A549 (cell line): ENCODE results near the gene PCDH15. TPM values are rescaled to one million over a fixed set of nuclear protein-coding genes. Genes with fewer than 3 reads are reported as not detected.

ENCODE experiments used
- ATAC-seq, 2 experiments: fragments of 200-7000 bp in 1 of 2; fragments of >200 bp in 1 of 2; cut with Nextera tagmentation in 1 of 2; cut with Tn5 transposase in 1 of 2; 3 replicates each; pipeline versions ENCODE4 v1.8.0 to v1.9.1; 2018 to 2020; ENCODE audit warnings: mild to moderate bottlenecking in 1 of 2, moderate library complexity in 1 of 2
- CTCF ChIA-PET: fragments of 300-600 bp; sonication (Branson Sonifier 250); formaldehyde crosslinking; extraction: SDS; loops from one replicate; lab custom pipeline; 2021; ENCODE audit warnings: antibody characterized with exemption, inconsistent platforms; lab: Yijun Ruan, JAX
- POLR2A ChIA-PET: fragments of 350-600 bp; formaldehyde crosslinking; extraction: SDS; loops from one replicate; lab custom pipeline; 2021; ENCODE audit warnings: antibody characterized with exemption, inconsistent platforms; lab: Yijun Ruan, JAX
- DNase-seq, 2 experiments: peaks; one replicate each; pipeline versions ENCODE4 v3.0.0 to v3.0.0-alpha.2; 2011 to 2016; ENCODE audit warnings: low read depth in 1 of 2, low spot score in 1 of 2
- FAIRE-seq: peaks from 2 replicates; lab custom pipeline; 2011; peaks lifted over from hg19 to GRCh38; lab: Jason Lieb, UNC
- H3K27ac ChIP-seq, 2 experiments: fragments of >200 bp; sonication (Bioruptor Twin); formaldehyde crosslinking; 3 replicates each; pipeline ENCODE4 v1.5.1; 2016 to 2017
- H3K4me1 ChIP-seq: fragments of >200 bp; sonication (Bioruptor Twin); formaldehyde crosslinking; 3 replicates; pipeline ENCODE4 v1.6.1; 2016
- H3K4me2 ChIP-seq: fragments of >200 bp; sonication (Bioruptor Twin); formaldehyde crosslinking; 3 replicates; pipeline ENCODE4 v1.6.1; 2016
- H3K4me3 ChIP-seq: fragments of >200 bp; sonication (Bioruptor Twin); formaldehyde crosslinking; 3 replicates; pipeline ENCODE4 v1.5.1; 2016
- H3K9me3 ChIP-seq: fragments of >200 bp; sonication (Bioruptor Twin); formaldehyde crosslinking; 3 replicates; pipeline ENCODE4 v1.6.1; 2016
- CBX2 ChIP-seq: fragments of 200-600 bp; sonication (generic); IDR thresholded peaks from 2 replicates; pipeline ENCODE4 v1.6.1; 2016; ENCODE audit warnings: low read depth, mild to moderate bottlenecking, borderline replicate concordance
- CBX8 ChIP-seq: fragments of 200-600 bp; sonication (generic); IDR thresholded peaks from 2 replicates; pipeline ENCODE4 v1.6.1; 2016
- CHD2 ChIP-seq: fragments of 150-350 bp; IDR thresholded peaks from 2 replicates; pipeline ENCODE4 v1.6.1; 2014; ENCODE audit warnings: low read length; ENCODE audit not compliant: partially characterized antibody
- EHMT2 ChIP-seq: fragments of 200-600 bp; sonication (generic); IDR thresholded peaks from 2 replicates; pipeline ENCODE4 v1.6.1; 2016; ENCODE audit warnings: antibody characterized with exemption, low read depth, mild to moderate bottlenecking, moderate library complexity
- HOXA7 ChIP-seq: fragments of 250-450 bp; sonication (Bioruptor Pico); IDR thresholded peaks from 2 replicates; pipeline ENCODE4 v1.5.0; 2020; ENCODE audit warnings: mild to moderate bottlenecking, moderate library complexity
- MAZ ChIP-seq: fragments of 150-350 bp; IDR thresholded peaks from 2 replicates; pipeline ENCODE4 v1.6.1; 2014; ENCODE audit warnings: antibody characterized with exemption, low read depth, low read length, borderline replicate concordance
- POLR2A ChIP-seq: IDR thresholded peaks from 2 replicates; pipeline ENCODE4 v1.6.1; 2012; ENCODE audit warnings: mild to moderate bottlenecking, low read length
- RCOR1 ChIP-seq: fragments of 150-350 bp; IDR thresholded peaks from 2 replicates; pipeline ENCODE4 v1.6.1; 2014; ENCODE audit warnings: antibody characterized with exemption, low read length, low read depth
- RFX5 ChIP-seq: fragments of 450-650 bp; IDR thresholded peaks from 2 replicates; pipeline ENCODE4 v1.7.1; 2014; ENCODE audit warnings: antibody characterized with exemption, mild to moderate bottlenecking, moderate library complexity
- SMC3 ChIP-seq: fragments of >200 bp; sonication (Bioruptor Twin); formaldehyde crosslinking; IDR thresholded peaks from 3 replicates; pipeline ENCODE4 v1.6.1; 2018; ENCODE audit warnings: inconsistent platforms
- TFCP2L1 ChIP-seq: fragments of 250-450 bp; sonication (Bioruptor Pico); IDR thresholded peaks from 2 replicates; pipeline ENCODE4 v1.5.0; 2021; ENCODE audit warnings: mild to moderate bottlenecking
- ZC3H11A ChIP-seq: fragments of 450-650 bp; IDR thresholded peaks from 2 replicates; pipeline ENCODE4 v1.6.1; 2014; ENCODE audit warnings: antibody characterized with exemption, mild to moderate bottlenecking
- ZFP36 ChIP-seq: fragments of 450-650 bp; IDR thresholded peaks from 2 replicates; pipeline ENCODE4 v1.6.1; 2014; ENCODE audit warnings: borderline replicate concordance; ENCODE audit not compliant: partially characterized antibody
- ZNF302 ChIP-seq: fragments of 250-450 bp; sonication (Bioruptor Pico); IDR thresholded peaks from 2 replicates; pipeline ENCODE4 v1.9.0; 2021; ENCODE audit warnings: inconsistent platforms, mild to moderate bottlenecking, moderate library complexity
- WGBS: methylation state at CpG from one replicate; pipeline ENCODE4 v1.1.6; 2017; ENCODE audit errors: missing lambda C conversion rate; 5-methylcytosine and 5-hydroxymethylcytosine counted together
- polyA plus RNA-seq, 4 experiments: library from polyadenylated mRNA; depleted of rRNA in 3 of 4; stranded (reverse); fragments of >200 nt; fragmentation: RNase III in 1 of 4; extraction: RNeasy Plus Mini Kit Qiagen cat#74134 plus additional on column Dnase treatment in 1 of 4; gene quantifications; 2 replicates in 3 of 4; 3 replicates in 1 of 4; pipeline ENCODE4 v1.2.3, GENCODE V29; 2011 to 2017
- TF ChIP-seq, protein P1 (sequence below): fragments of >200 bp; sonication (Bioruptor Twin); formaldehyde crosslinking; IDR thresholded peaks from 3 replicates; pipeline ENCODE4 v1.6.1; 2016
- TF ChIP-seq, protein P2 (sequence below): IDR thresholded peaks from 2 replicates; pipeline ENCODE4 v1.6.1; 2012; ENCODE audit warnings: low read depth, borderline replicate concordance
- TF ChIP-seq, protein P3 (sequence below): fragments of 250-450 bp; sonication (Bioruptor Pico); IDR thresholded peaks from 2 replicates; pipeline ENCODE4 v1.5.0; 2020; ENCODE audit warnings: low read depth, mild to moderate bottlenecking, moderate library complexity
- TF ChIP-seq, protein P4 (sequence below): fragments of >200 bp; sonication (Bioruptor Twin); formaldehyde crosslinking; IDR thresholded peaks from 3 replicates; pipeline ENCODE4 v1.5.1; 2016
- TF ChIP-seq, protein P5 (sequence below): fragments of 150-350 bp; IDR thresholded peaks from 2 replicates; pipeline ENCODE4 v1.6.1; 2014; ENCODE audit warnings: low read depth, mild to moderate bottlenecking, low read length
- TF ChIP-seq, protein P6 (sequence below): fragments of 200-600 bp; sonication (generic); IDR thresholded peaks from 2 replicates; pipeline ENCODE4 v1.6.1; 2016; ENCODE audit warnings: antibody characterized with exemption, mild to moderate bottlenecking, moderate library complexity

PCDH15 gene
- polyA plus RNA-seq, 2 of the 4 experiments (the other 2 are of a cell fraction) = 0.03 TPM; not detected in 1

DNA sequence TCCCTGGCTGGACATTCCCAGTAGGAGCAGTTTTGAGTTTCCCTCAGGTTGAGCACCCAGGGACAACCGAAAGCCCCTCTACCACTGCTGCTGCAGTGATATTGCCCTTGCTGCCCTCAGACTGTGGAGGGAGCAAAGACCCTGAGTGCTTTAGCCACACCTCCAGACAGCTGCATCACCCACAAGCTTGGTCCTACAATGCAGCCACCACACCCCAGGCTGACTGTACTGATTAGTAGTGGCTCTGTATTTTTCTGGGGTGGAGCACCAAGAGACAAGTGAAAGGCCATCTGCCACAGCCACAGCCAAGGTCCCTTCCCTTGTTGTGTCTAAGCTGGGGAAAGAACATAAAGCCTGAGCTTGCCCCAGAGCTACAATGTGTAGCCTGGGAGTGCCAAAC is 789.9 kb downstream of the PCDH15 start:
- TF ChIP-seq RCOR1 (no peak), POLR2A (no peak), ZNF302 (no peak), TFCP2L1 (no peak), RFX5 (no peak), ZC3H11A (no peak), CBX2 (no peak), SMC3 (no peak), CBX8 (no peak), MAZ (no peak), CHD2 (no peak)
- TF ChIP-seq, protein P1, sequence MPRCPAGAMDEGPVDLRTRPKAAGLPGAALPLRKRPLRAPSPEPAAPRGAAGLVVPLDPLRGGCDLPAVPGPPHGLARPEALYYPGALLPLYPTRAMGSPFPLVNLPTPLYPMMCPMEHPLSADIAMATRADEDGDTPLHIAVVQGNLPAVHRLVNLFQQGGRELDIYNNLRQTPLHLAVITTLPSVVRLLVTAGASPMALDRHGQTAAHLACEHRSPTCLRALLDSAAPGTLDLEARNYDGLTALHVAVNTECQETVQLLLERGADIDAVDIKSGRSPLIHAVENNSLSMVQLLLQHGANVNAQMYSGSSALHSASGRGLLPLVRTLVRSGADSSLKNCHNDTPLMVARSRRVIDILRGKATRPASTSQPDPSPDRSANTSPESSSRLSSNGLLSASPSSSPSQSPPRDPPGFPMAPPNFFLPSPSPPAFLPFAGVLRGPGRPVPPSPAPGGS = no peak
- H3K4me1 ChIP-seq = no peaks in the 10 kb centered on the region
- ATAC-seq (no peak), FAIRE-seq (no peak), DNase-seq (no peak)
- CTCF ChIA-PET = no interaction called here
- H3K27ac ChIP-seq = no peak overlapping the region
- POLR2A ChIA-PET = no interaction called here
- H3K4me3 ChIP-seq = no peak overlapping the region
- H3K9me3 ChIP-seq = 0 out of 3 replicates have a peak, but pooled peaks cover 4% of the 10 kb centered on the region
- H3K4me2 ChIP-seq = no peak overlapping the region
- WGBS = no CpG with 5 or more reads among the region's 1 CpG

DNA sequence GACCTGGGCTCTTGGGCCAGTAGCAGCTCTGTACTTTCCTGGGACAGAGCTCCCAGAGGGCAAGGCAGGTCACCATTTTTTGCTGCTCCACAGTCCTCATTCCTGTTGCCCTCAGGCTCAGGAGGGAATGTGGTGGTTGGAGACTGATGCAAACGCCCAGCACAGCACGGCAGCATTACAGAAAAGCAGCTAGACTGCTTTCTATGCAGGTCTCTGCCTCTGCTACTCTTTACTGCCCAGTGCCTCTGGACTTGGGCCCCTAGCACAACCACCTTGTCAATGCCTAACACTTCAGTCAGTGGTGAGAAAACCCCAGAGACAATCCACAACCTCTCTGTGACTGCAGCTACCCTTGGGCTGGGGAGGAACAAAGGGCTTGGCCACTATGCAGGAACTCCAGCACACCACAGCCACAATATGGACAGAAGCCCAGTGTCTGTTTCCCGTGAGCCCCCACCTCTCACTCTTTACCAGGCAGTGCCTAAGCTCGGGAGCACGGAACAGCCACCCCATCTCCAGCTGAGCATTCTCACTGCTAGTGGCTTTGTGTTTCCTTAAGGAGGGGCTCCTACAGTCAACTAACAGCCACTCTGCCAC is 790.6 kb downstream of the PCDH15 start:
- no peak for ATAC-seq
- 0 out of 3 replicates have a peak, but pooled peaks cover 4% of the 10 kb centered on the region for H3K9me3 ChIP-seq
- no peaks in the 10 kb centered on the region for H3K4me1 ChIP-seq
- no peak overlapping the region for H3K4me2 ChIP-seq
- DNase-seq = no peak
- ChIA-PET POLR2A (no interaction called here), CTCF (no interaction called here)
- H3K27ac ChIP-seq = no peak overlapping the region
- TF ChIP-seq EHMT2 = no peak
- no peak for TF ChIP-seq ZFP36
- TF ChIP-seq, protein P2, sequence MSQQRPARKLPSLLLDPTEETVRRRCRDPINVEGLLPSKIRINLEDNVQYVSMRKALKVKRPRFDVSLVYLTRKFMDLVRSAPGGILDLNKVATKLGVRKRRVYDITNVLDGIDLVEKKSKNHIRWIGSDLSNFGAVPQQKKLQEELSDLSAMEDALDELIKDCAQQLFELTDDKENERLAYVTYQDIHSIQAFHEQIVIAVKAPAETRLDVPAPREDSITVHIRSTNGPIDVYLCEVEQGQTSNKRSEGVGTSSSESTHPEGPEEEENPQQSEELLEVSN = no peak
- TF ChIP-seq, protein P3, sequence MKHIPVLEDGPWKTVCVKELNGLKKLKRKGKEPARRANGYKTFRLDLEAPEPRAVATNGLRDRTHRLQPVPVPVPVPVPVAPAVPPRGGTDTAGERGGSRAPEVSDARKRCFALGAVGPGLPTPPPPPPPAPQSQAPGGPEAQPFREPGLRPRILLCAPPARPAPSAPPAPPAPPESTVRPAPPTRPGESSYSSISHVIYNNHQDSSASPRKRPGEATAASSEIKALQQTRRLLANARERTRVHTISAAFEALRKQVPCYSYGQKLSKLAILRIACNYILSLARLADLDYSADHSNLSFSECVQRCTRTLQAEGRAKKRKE = no peak
- TF ChIP-seq, protein P4, sequence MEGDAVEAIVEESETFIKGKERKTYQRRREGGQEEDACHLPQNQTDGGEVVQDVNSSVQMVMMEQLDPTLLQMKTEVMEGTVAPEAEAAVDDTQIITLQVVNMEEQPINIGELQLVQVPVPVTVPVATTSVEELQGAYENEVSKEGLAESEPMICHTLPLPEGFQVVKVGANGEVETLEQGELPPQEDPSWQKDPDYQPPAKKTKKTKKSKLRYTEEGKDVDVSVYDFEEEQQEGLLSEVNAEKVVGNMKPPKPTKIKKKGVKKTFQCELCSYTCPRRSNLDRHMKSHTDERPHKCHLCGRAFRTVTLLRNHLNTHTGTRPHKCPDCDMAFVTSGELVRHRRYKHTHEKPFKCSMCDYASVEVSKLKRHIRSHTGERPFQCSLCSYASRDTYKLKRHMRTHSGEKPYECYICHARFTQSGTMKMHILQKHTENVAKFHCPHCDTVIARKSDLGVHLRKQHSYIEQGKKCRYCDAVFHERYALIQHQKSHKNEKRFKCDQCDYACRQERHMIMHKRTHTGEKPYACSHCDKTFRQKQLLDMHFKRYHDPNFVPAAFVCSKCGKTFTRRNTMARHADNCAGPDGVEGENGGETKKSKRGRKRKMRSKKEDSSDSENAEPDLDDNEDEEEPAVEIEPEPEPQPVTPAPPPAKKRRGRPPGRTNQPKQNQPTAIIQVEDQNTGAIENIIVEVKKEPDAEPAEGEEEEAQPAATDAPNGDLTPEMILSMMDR = no peak
- TF ChIP-seq, protein P1 = no peak
- TF ChIP-seq HOXA7 (CRISPR knock-in tag) = no peak
- H3K4me3 ChIP-seq = no peak overlapping the region
- 8% methylated on average over 3 of the region's 5 CpGs for WGBS
- FAIRE-seq = no peak

DNA sequence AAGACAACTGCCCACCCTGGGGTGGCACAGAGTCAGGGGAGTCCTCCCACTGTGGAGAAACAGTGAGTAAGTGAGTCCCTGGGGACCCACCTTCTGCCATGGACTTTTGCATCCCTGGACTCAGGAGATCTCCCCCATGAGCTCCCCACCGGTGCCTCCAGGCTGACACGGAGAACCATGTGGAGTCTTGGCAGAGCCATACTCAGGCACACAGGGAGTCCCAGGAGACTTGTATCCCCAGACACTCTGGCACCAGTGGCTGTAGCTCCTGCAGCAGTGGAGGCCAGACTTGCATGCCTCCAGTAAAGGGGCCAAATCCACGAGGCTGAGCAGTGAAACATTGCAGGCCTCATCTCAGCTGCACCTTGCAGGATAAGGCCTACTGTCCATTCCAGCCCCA is 791.4 kb downstream of the PCDH15 start:
- 0 out of 3 replicates have a peak, but pooled peaks cover 4% of the 10 kb centered on the region for H3K9me3 ChIP-seq
- FAIRE-seq = no peak
- no peaks in the 10 kb centered on the region for H3K4me1 ChIP-seq
- ATAC-seq = no peak
- CTCF ChIA-PET = no interaction called here
- H3K27ac ChIP-seq = no peak overlapping the region
- POLR2A ChIA-PET = no interaction called here
- no peak overlapping the region for H3K4me2 ChIP-seq
- H3K4me3 ChIP-seq = no peak overlapping the region
- 43% methylated on average over 3 of the region's 3 CpGs for WGBS
- no peak for TF ChIP-seq ZNF302
- TF ChIP-seq, protein P5, sequence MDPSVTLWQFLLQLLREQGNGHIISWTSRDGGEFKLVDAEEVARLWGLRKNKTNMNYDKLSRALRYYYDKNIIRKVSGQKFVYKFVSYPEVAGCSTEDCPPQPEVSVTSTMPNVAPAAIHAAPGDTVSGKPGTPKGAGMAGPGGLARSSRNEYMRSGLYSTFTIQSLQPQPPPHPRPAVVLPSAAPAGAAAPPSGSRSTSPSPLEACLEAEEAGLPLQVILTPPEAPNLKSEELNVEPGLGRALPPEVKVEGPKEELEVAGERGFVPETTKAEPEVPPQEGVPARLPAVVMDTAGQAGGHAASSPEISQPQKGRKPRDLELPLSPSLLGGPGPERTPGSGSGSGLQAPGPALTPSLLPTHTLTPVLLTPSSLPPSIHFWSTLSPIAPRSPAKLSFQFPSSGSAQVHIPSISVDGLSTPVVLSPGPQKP = no peak
- TF ChIP-seq, protein P6, sequence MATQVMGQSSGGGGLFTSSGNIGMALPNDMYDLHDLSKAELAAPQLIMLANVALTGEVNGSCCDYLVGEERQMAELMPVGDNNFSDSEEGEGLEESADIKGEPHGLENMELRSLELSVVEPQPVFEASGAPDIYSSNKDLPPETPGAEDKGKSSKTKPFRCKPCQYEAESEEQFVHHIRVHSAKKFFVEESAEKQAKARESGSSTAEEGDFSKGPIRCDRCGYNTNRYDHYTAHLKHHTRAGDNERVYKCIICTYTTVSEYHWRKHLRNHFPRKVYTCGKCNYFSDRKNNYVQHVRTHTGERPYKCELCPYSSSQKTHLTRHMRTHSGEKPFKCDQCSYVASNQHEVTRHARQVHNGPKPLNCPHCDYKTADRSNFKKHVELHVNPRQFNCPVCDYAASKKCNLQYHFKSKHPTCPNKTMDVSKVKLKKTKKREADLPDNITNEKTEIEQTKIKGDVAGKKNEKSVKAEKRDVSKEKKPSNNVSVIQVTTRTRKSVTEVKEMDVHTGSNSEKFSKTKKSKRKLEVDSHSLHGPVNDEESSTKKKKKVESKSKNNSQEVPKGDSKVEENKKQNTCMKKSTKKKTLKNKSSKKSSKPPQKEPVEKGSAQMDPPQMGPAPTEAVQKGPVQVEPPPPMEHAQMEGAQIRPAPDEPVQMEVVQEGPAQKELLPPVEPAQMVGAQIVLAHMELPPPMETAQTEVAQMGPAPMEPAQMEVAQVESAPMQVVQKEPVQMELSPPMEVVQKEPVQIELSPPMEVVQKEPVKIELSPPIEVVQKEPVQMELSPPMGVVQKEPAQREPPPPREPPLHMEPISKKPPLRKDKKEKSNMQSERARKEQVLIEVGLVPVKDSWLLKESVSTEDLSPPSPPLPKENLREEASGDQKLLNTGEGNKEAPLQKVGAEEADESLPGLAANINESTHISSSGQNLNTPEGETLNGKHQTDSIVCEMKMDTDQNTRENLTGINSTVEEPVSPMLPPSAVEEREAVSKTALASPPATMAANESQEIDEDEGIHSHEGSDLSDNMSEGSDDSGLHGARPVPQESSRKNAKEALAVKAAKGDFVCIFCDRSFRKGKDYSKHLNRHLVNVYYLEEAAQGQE = no peak
- TF ChIP-seq ZC3H11A = no peak
- no peak for DNase-seq
